EL (cell line): ENCODE measurements around the gene SPDYE5.

Experiments used
- DNase-seq: peaks from one replicate; pipeline ENCODE4 v3.0.0-alpha.2; 2016

SPDYE5 gene

GRCh38 chr7:75546237-75547015, 54.3 kb downstream of the SPDYE5 start:
- no peak for DNase-seq
